Ishikawa (cell line): ENCODE results near the gene ZNF536.

Source experiments
- CEBPB ChIP-seq: IDR thresholded peaks from 2 replicates; pipeline ENCODE4 v1.6.1; 2012
- CREB1 ChIP-seq: IDR thresholded peaks from 2 replicates; pipeline ENCODE4 v1.6.1; 2012; ENCODE audit warnings: low read depth
- EGR1 ChIP-seq: IDR thresholded peaks from 2 replicates; pipeline ENCODE4 v1.6.1; 2012
- EP300 ChIP-seq: IDR thresholded peaks from 2 replicates; pipeline ENCODE4 v1.6.1; 2012; ENCODE audit warnings: borderline replicate concordance
- FOXM1 ChIP-seq: IDR thresholded peaks from 2 replicates; pipeline ENCODE4 v1.6.1; 2012; ENCODE audit warnings: low read depth, borderline replicate concordance
- MAX ChIP-seq: IDR thresholded peaks from 2 replicates; pipeline ENCODE4 v1.6.1; 2012
- NFIC ChIP-seq: IDR thresholded peaks from 2 replicates; pipeline ENCODE4 v1.6.1; 2012
- RAD21 ChIP-seq: IDR thresholded peaks from 2 replicates; pipeline ENCODE4 v1.6.1; 2012; ENCODE audit warnings: low read depth
- REST ChIP-seq: IDR thresholded peaks from 2 replicates; pipeline ENCODE4 v1.6.1; 2012; ENCODE audit warnings: low read depth, mild to moderate bottlenecking
- TAF1 ChIP-seq: IDR thresholded peaks from 2 replicates; pipeline ENCODE4 v1.6.1; 2012; ENCODE audit warnings: low read depth, mild to moderate bottlenecking
- TCF12 ChIP-seq: IDR thresholded peaks from 2 replicates; pipeline ENCODE4 v1.6.1; 2012; ENCODE audit warnings: low read depth
- TEAD4 ChIP-seq: IDR thresholded peaks from 2 replicates; pipeline ENCODE4 v1.6.1; 2012
- USF1 ChIP-seq: IDR thresholded peaks from 2 replicates; pipeline ENCODE4 v1.6.1; 2012
- YY1 ChIP-seq: IDR thresholded peaks from 2 replicates; pipeline ENCODE4 v1.6.1; 2012; ENCODE audit warnings: low read depth
- ZBTB7A ChIP-seq: IDR thresholded peaks from 2 replicates; pipeline ENCODE4 v1.6.1; 2012; ENCODE audit warnings: low read depth

Gene ZNF536

GRCh38 chr19:30339624-30340525 lies 32.3 kb upstream of the ZNF536 start:
- TF ChIP-seq TEAD4 = no peak
- no peak for TF ChIP-seq EGR1
- no peak for TF ChIP-seq MAX
- no peak for TF ChIP-seq CEBPB
- TF ChIP-seq NFIC = no peak
- TF ChIP-seq EP300 = no peak
- no peak for TF ChIP-seq RAD21
- TF ChIP-seq ZBTB7A = no peak
- TF ChIP-seq YY1 = no peak
- no peak for TF ChIP-seq USF1
- TF ChIP-seq CREB1 = no peak
- TF ChIP-seq REST = no peak
- no peak for TF ChIP-seq FOXM1
- TF ChIP-seq TAF1 = no peak
- TF ChIP-seq TCF12 = no peak

GRCh38 chr19:30340771-30341561 lies 31.2 kb upstream of the ZNF536 start:
- no peak for TF ChIP-seq EGR1
- no peak for TF ChIP-seq RAD21
- TF ChIP-seq MAX = no peak

- TF ChIP-seq NFIC = no peak
- no peak for TF ChIP-seq TCF12
- TF ChIP-seq USF1 = no peak
- TF ChIP-seq YY1 = no peak
- no peak for TF ChIP-seq ZBTB7A
- no peak for TF ChIP-seq CEBPB
- TF ChIP-seq TEAD4 = no peak
- TF ChIP-seq FOXM1 = no peak
- no peak for TF ChIP-seq TAF1
- TF ChIP-seq EGR1 = no peak
These were observed 30.5 kb upstream of the ZNF536 start for GRCh38 chr19:30341611-30342201.

GRCh38 chr19:30342901-30343300 lies 29.3 kb upstream of the ZNF536 start:
- TF ChIP-seq REST = no peak
- TF ChIP-seq CEBPB = no peak
- no peak for TF ChIP-seq EGR1
- TF ChIP-seq MAX = no peak
- no peak for TF ChIP-seq NFIC
- no peak for TF ChIP-seq RAD21
- TF ChIP-seq CREB1 = no peak
- TF ChIP-seq TAF1 = no peak
- TF ChIP-seq ZBTB7A = no peak
- no peak for TF ChIP-seq USF1
- no peak for TF ChIP-seq TCF12
- TF ChIP-seq FOXM1 = no peak
- no peak for TF ChIP-seq TEAD4
- no peak for TF ChIP-seq YY1
- no peak for TF ChIP-seq EP300
